ENCODE results near the gene DGKQ. TPM values are rescaled to one million over a fixed set of nuclear protein-coding genes. Genes with fewer than 3 reads are reported as not detected.

Gene DGKQ
- total RNA-seq, 1 experiment from 2014 or later: 15.9 TPM

DNA sequence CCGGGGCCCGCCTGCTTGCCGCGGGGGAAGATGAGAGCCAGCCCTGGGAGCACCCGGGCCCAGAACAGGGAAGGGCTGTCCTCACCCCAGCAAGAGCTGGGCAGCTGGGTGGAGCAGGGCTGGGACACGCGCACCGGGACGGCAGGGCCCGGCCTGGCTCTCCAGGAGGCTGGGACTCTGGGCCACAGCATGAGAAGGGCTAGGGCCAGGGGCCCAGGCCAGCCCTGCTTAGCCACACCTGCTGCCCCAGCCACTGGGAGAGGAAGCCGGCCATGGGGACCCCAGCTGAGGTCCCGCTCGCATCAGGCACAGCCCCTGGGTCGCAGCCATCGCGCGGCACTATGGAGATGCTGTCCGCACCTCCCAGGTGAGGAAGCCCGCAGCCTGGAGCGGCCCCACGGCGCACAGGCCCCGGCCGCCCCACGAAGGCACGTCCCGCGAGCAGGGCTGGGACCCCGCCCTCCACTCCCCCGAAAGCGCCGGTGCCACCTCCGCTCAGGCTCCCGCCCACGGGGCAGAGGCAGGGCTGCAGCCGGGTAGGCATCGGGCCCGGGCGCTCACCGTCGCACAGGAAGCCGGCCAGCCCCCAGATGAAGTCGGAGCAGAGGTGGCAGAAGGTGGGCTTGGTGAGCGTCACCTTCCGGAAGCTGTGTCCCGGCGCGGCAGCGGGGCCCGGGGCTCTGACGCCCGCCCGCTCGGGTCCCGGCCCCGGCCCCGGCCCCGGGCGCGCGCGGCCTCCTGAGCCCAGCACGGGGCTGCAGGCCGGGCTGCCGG, 531 bp downstream of the DGKQ start:
- no peaks in the 10 kb centered on the region for H3K36me3 Mint-ChIP-seq (ENCODE audit: insufficient read depth, unreplicated experiment)

DNA sequence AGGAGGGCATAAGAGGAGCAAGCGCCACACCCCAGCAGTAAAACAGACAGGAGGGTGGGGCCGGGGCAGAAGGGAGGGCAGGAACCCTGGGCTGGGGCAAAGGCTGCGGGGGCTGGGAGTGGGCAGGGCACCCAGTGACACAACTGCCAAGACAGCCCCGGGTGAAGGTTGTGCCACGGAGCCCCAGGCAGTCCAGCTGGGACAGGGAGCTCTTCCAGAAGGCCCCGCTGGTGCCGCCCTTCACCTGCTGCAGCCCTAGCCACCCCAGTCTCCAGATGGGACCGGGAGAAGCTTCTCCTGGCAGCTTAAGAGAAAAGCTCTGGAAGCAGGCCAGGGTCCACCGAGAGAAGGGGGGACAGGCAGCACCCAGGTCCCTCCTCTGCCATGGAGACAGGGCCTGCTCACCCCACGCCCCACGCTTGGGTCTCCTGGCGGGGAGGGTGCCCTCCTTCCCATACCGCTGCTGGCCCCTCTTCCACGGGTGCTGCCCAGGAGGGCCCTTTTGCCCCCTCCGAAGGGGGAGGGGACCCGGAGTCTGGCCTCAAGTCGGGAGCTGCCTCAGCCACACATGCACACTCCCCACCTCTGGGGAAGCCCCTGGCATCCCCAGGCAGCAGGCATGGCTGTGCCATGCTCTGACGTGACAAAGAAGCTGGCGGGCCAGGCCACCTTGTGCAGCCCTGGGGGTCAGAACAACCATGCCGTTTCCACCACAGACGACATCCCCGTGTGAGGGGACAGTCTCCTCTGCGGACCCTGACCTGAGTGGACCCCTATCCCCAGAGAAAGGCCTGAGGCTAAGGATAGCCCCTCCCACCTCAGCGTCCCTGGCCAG, 1.5 kb downstream of the DGKQ start:
- H3K4me1 Mint-ChIP-seq (ENCODE audit: insufficient read depth, unreplicated experiment): peaks cover 5% of the 10 kb centered on the region
- H3K36me3 Mint-ChIP-seq (ENCODE audit: insufficient read depth, unreplicated experiment): no peaks in the 10 kb centered on the region
- peak overlapping the region; percentile 66 for H3K4me3 Mint-ChIP-seq (ENCODE audit: unreplicated experiment)
- H3K9me3 Mint-ChIP-seq (ENCODE audit: unreplicated experiment): no peaks in the 10 kb centered on the region
- DNase-seq (ENCODE audit: unreplicated experiment): no peak
- TF ChIP-seq, protein P1, sequence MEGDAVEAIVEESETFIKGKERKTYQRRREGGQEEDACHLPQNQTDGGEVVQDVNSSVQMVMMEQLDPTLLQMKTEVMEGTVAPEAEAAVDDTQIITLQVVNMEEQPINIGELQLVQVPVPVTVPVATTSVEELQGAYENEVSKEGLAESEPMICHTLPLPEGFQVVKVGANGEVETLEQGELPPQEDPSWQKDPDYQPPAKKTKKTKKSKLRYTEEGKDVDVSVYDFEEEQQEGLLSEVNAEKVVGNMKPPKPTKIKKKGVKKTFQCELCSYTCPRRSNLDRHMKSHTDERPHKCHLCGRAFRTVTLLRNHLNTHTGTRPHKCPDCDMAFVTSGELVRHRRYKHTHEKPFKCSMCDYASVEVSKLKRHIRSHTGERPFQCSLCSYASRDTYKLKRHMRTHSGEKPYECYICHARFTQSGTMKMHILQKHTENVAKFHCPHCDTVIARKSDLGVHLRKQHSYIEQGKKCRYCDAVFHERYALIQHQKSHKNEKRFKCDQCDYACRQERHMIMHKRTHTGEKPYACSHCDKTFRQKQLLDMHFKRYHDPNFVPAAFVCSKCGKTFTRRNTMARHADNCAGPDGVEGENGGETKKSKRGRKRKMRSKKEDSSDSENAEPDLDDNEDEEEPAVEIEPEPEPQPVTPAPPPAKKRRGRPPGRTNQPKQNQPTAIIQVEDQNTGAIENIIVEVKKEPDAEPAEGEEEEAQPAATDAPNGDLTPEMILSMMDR (IDR thresholded peaks at IDR 0.05; ENCODE audit: unreplicated experiment): no peak
- ChIA-PET POLR2A (interaction anchor here (0.7 to 2.5 kb wide), 4 partner anchors 10 to 40 kb away, joined by 3 to 10 read pairs (median 3); partner anchors contain the start of genes FGFRL1, GAK and TMEM175), CTCF (no interaction called here)
- no peaks in the 10 kb centered on the region for H3K27me3 Mint-ChIP-seq (ENCODE audit: insufficient read depth, unreplicated experiment)
- H3K27ac Mint-ChIP-seq (ENCODE audit: low read depth, unreplicated experiment): no peak overlapping the region
- intact Hi-C loops (cut with micrococcal nuclease): no loop called here
- no TSS peak for BruUV-seq (replicated peaks)

More for the DNA sequence above, 531 bp downstream of the DGKQ start:
- no TSS peak for BruUV-seq (replicated peaks)
- TF ChIP-seq, protein P1 (IDR thresholded peaks at IDR 0.05; ENCODE audit: unreplicated experiment): no peak
- ChIA-PET POLR2A (interaction anchor here (0.8 to 2.5 kb wide), 4 partner anchors 14 to 41 kb away, joined by 3 to 10 read pairs (median 3); partner anchors contain the start of genes FGFRL1, GAK and TMEM175), CTCF (no interaction called here)
- Mint-ChIP-seq H3K27ac (ENCODE audit: low read depth, unreplicated experiment) (no peak overlapping the region), H3K9me3 (ENCODE audit: unreplicated experiment) (no peaks in the 10 kb centered on the region), H3K4me3 (ENCODE audit: unreplicated experiment) (peak overlapping the region; percentile 66), H3K27me3 (ENCODE audit: insufficient read depth, unreplicated experiment) (no peaks in the 10 kb centered on the region), H3K4me1 (ENCODE audit: insufficient read depth, unreplicated experiment) (peaks cover 5% of the 10 kb centered on the region)
- intact Hi-C loops (cut with micrococcal nuclease): no loop called here
- DNase-seq (ENCODE audit: unreplicated experiment): peak; percentile 20

DNA sequence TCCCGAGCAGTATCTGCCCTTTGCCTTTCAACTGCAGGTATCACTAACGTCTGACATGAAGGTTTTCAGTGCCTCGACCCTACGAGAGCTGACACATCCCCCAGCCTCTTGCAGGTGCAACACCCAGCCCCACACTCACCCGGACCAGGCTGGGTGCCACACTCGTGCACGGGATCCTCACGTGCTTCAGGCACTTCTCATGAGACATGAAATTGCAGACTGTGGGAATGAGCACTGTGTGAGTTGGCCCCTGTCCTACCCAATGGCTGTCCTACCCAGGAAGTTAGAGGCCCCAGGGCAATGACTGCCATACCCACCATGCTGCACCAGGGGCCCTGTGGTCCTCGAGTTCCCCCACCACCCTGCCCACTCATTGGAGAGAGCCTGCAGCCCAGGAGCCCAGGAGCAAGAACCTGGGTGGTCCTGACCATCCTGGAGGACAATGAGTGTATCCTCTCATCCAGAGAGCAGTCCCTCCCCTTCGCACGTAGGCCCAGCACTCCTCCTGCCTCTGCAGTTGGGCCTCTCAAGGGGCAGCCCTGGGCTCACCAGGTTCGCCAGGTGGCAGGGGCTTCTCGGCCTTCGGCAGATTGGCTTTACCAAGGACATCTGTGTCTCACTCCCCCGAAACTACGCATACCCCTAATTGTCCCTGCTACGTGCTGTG, 2.4 kb downstream of the DGKQ start:
- ChIA-PET CTCF (no interaction called here), POLR2A (interaction anchor here (2.5 kb wide), 1 partner anchor 39 kb away, joined by 10 read pairs; the partner anchor contains the start of genes GAK and TMEM175)
- TF ChIP-seq, protein P1 (IDR thresholded peaks at IDR 0.05; ENCODE audit: unreplicated experiment): no peak
- Mint-ChIP-seq H3K27ac (ENCODE audit: low read depth, unreplicated experiment) (no peak overlapping the region), H3K4me3 (ENCODE audit: unreplicated experiment) (peak overlapping the region; percentile 8), H3K27me3 (ENCODE audit: insufficient read depth, unreplicated experiment) (no peaks in the 10 kb centered on the region), H3K9me3 (ENCODE audit: unreplicated experiment) (no peaks in the 10 kb centered on the region), H3K36me3 (ENCODE audit: insufficient read depth, unreplicated experiment) (peaks cover 2% of the 10 kb centered on the region), H3K4me1 (ENCODE audit: insufficient read depth, unreplicated experiment) (peaks cover 5% of the 10 kb centered on the region)
- BruUV-seq (replicated peaks): no TSS peak
- intact Hi-C loops (cut with micrococcal nuclease): no loop called here
- DNase-seq (ENCODE audit: unreplicated experiment): no peak
